ENCODE measurements around the gene MAGI3. TPM values are rescaled to one million over a fixed set of nuclear protein-coding genes. Genes with fewer than 3 reads are reported as not detected.
"Not testable (repeated sequence)": the region's sequence is repeated elsewhere in the genome, so short reads cannot be mapped to it uniquely, and the experiment has no call there.

Gene MAGI3
- total RNA-seq, 1 donor from 2014 or later: 5.4 TPM

GRCh38 chr1:113545626-113546025 is 155.3 kb downstream of the MAGI3 start:
- intact Hi-C loops (cut with micrococcal nuclease): no loop called here
- Histone ChIP-seq H3K4me3 (no peak overlapping the region), H3K36me3 (no peaks in the 10 kb centered on the region), H3K27ac (replicated peaks) (no peak overlapping the region), H3K27me3 (ENCODE audit: low read depth) (no peaks in the 10 kb centered on the region), H3K4me1 (no peaks in the 10 kb centered on the region), H3K9me3 (replicated peaks) (peaks cover 4% of the 10 kb centered on the region)
- no peak for TF ChIP-seq CTCF (IDR thresholded peaks at IDR 0.05; ENCODE audit: borderline replicate concordance)
- no peak for DNase-seq

- Histone ChIP-seq H3K4me1 (no peaks in the 10 kb centered on the region), H3K9me3 (replicated peaks) (no peaks in the 10 kb centered on the region), H3K27me3 (ENCODE audit: low read depth) (no peaks in the 10 kb centered on the region), H3K4me3 (no peak overlapping the region), H3K27ac (replicated peaks) (no peak overlapping the region), H3K36me3 (no peaks in the 10 kb centered on the region)
- TF ChIP-seq CTCF (IDR thresholded peaks at IDR 0.05; ENCODE audit: borderline replicate concordance): no peak
- DNase-seq: no peak
- intact Hi-C loops (cut with micrococcal nuclease): no loop called here
Observed at GRCh38 chr1:113551728-113552127, 161.4 kb downstream of the MAGI3 start.

- H3K27ac ChIP-seq (replicated peaks): no peak overlapping the region
- H3K4me3 ChIP-seq: no peak overlapping the region
- no peaks in the 10 kb centered on the region for H3K36me3 ChIP-seq
- no peaks in the 10 kb centered on the region for H3K27me3 ChIP-seq (ENCODE audit: low read depth)
- no peaks in the 10 kb centered on the region for H3K9me3 ChIP-seq (replicated peaks)
- TF ChIP-seq CTCF (IDR thresholded peaks at IDR 0.05; ENCODE audit: borderline replicate concordance): no peak
- intact Hi-C loops (cut with micrococcal nuclease): no loop called here
- no peaks in the 10 kb centered on the region for H3K4me1 ChIP-seq
- no peak for DNase-seq
Observed at GRCh38 chr1:113552244-113552643, 161.9 kb downstream of the MAGI3 start.

GRCh38 chr1:113557187-113557586 is 166.9 kb downstream of the MAGI3 start:
- peaks cover 11% of the 10 kb centered on the region for H3K9me3 ChIP-seq (replicated peaks)
- no peaks in the 10 kb centered on the region for H3K36me3 ChIP-seq
- no peaks in the 10 kb centered on the region for H3K27me3 ChIP-seq (ENCODE audit: low read depth)
- no peak overlapping the region for H3K27ac ChIP-seq (replicated peaks)
- intact Hi-C loops (cut with micrococcal nuclease): no loop called here
- H3K4me3 ChIP-seq: no peak overlapping the region
- no peak for TF ChIP-seq CTCF (IDR thresholded peaks at IDR 0.05; ENCODE audit: borderline replicate concordance)
- H3K4me1 ChIP-seq: no peaks in the 10 kb centered on the region
- DNase-seq: no peak

GRCh38 chr1:113565621-113566020 is 175.3 kb downstream of the MAGI3 start:
- Histone ChIP-seq H3K4me1 (no peaks in the 10 kb centered on the region), H3K27ac (replicated peaks) (no peak overlapping the region), H3K4me3 (no peak overlapping the region), H3K9me3 (replicated peaks) (peaks cover 49% of the 10 kb centered on the region), H3K36me3 (no peaks in the 10 kb centered on the region), H3K27me3 (ENCODE audit: low read depth) (no peaks in the 10 kb centered on the region)
- TF ChIP-seq CTCF (IDR thresholded peaks at IDR 0.05; ENCODE audit: borderline replicate concordance): no peak
- DNase-seq: no peak
- intact Hi-C loops (cut with micrococcal nuclease): no loop called here

GRCh38 chr1:113567427-113567826 is 177.1 kb downstream of the MAGI3 start:
- H3K9me3 ChIP-seq (replicated peaks): peaks cover 51% of the 10 kb centered on the region
- DNase-seq: no peak
- intact Hi-C loops (cut with micrococcal nuclease): no loop called here

GRCh38 chr1:113575744-113576260 is 185.5 kb downstream of the MAGI3 start:
- H3K27me3 ChIP-seq (ENCODE audit: low read depth); DNase-seq; H3K4me3 ChIP-seq; H3K36me3 ChIP-seq; intact Hi-C loops (cut with micrococcal nuclease); H3K4me1 ChIP-seq; H3K27ac ChIP-seq (replicated peaks); H3K9me3 ChIP-seq (replicated peaks): not testable (repeated sequence)

More at GRCh38 chr1:113567427-113567826, 177.1 kb downstream of the MAGI3 start:
- H3K4me3 ChIP-seq: no peak overlapping the region
- no peaks in the 10 kb centered on the region for H3K27me3 ChIP-seq (ENCODE audit: low read depth)
- TF ChIP-seq CTCF (IDR thresholded peaks at IDR 0.05; ENCODE audit: borderline replicate concordance): no peak
- no peaks in the 10 kb centered on the region for H3K4me1 ChIP-seq
- H3K27ac ChIP-seq (replicated peaks): no peak overlapping the region
- no peaks in the 10 kb centered on the region for H3K36me3 ChIP-seq

All from left ventricle myocardium inferior (tissue), 1 donor.